IPS DF 19.7 (cell line): Measurements from ENCODE around the gene PGBD1.

Source experiments
- DNase-seq: peaks from one replicate; pipeline ENCODE4 v3.0.0-alpha.2; 2013; ENCODE audit warnings: low read depth, low spot score

PGBD1 gene

DNA sequence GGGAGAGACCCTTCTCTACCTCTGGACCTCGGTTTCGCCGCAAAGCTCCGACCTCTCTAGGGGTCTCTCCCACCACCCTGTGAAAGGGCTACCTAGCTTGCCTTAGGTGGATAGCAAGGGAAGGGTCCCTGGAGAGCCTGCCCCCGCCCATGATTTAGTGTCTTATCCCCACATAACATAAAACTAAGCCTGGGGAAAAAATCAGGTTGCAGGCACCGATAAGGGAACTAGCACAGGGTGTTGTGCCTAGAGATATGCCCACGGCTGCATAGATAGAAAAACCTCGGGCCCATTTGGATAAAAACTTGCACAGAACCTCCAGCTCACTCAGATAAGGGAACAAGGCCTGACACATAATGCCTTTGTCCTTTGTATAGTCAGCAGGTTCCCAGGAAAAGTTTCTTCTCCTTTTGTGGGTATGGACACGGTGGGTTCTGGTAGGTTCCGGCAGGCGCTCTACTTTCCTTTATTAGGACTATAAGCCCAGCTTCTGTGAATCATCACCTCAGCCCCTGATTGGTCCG is 53.7 kb downstream of the PGBD1 start:
- DNase-seq = no peak

DNA sequence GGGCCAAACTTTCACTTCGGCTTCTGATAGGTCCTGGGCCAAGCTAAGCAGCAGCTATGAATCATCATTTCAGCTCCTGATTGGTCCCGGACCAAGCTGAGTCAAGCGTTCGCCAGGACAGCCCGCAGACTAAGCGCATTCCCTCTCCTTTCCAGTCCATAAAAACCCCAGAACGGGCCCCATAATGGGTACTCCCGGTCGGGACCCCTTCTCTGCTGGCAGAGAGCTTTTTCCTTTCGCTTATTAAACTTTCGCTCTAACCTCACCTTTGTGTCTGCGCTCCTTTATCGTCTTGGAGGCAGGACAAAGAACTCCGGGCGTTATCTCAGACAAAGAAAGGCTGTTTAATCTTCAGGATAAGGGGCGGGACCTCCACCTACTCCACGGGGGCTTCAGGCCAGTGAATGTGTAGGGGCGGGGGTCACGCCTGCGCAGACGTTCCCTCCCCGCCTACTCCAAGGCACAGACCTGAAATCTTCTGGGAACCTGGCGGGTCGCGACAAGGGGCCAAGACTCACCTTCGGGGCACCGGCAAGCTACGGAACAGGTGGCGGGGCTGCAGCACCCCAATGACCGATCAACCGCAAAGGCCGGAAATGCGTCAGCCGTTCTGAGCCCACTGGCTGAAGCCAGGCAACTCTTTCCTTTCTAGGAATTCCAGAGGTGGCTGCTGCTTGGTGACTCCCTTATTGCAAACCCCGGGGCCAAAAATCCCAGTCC is 54.4 kb downstream of the PGBD1 start, which contains the start of gene ZSCAN31:
Gene ZSCAN31 (minus strand): TSS at position 585 of the 720 bp plus-strand sequence. CDS start 6,465 bp downstream, outside the sequence.
- peak; percentile 98 for DNase-seq

GRCh38 chr6:28336284-28337120 is 55.1 kb downstream of the PGBD1 start:
- DNase-seq = no peak

- no peak for DNase-seq
Observed at GRCh38 chr6:28337121-28337520, 55.7 kb downstream of the PGBD1 start.

DNA sequence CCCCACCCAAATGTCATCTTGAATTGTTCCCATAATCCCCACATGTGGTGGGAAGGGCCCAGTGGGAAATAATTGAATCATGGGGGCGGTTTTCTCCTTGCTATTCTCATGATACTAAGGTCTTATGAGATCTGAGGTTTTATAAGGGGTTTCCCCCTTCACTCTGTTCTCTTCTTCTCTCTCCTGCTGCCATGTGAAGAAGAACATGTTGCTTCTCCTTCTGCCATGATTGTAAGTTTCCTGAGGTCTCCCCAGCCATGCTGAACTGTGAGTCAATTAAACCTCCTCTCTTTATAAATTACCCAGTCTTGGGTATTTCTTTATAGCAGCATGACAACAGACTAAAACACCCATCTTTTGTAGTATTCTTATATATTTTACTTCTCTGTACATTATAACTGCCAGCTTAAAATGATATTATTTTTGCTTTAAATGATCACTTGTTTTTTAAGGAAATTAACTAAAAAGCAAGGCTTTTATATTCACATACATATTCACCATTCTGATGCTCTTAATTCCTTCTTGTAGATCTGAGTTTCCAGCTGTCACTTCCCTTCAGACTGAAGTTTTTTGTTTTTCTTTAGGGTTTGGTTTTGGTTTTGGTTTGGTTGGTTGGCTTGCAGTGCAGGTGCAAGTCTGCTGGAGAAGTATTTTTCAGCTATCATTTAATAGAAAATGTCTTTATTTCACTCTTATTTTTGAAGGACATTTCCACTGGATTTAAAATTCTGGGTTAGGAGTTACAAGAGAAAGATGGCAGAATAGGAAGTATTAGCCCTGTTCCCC is 59.1 kb downstream of the PGBD1 start:
- DNase-seq = no peak

DNA sequence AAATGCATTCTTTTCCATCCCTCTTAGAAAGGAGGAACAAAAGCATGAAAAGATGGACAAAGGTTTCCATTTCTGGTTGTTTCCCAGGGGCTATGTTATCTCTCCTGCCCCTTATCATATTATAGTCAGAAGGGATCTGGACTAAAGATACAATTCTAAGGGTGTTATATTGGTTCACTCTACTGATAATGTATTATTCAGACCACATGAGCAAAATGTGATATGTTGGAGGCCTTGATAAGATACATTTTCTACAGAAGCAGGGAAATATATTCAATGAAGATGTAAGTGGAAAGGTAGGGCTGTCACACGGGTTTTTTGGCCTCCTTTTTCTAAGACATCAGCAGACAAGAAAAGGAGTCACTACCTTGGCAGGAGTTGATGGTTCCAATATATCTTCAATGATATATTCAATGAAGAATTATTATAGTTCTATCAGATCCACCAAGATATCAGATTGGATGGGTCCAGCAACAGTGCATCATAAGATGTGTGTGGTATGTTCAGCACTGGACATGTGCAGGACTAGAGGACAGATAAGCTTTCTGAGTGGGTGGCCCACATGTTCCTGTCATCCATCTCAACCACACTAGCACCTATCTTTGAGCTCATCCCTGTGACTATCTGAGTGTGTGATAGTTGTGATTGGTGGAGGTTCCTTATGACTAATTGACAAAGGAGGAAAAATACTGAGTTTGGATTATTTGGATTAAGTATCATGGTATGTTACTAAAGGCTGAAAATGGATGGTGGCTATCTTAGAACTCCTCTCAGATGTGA is 62.7 kb downstream of the PGBD1 start:
- DNase-seq = no peak

DNA sequence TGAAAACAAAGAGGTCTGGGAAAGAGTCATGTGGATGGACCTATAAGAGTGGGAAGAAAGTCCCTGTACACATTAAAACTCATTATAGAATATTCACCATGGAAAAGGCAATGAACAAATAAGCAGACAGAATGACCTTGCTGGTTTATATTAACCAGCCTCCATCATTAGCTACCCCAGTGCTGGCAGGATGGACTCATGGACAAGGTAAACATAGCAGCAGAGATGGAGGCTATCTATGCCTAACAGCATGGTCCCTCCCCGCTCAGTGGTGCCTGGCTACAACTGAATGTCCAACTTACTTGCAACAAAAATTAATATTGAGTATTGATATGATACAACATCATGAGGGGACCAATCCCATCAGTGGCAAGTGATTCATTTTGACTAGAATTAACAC is 63.8 kb downstream of the PGBD1 start:
- no peak for DNase-seq

DNA sequence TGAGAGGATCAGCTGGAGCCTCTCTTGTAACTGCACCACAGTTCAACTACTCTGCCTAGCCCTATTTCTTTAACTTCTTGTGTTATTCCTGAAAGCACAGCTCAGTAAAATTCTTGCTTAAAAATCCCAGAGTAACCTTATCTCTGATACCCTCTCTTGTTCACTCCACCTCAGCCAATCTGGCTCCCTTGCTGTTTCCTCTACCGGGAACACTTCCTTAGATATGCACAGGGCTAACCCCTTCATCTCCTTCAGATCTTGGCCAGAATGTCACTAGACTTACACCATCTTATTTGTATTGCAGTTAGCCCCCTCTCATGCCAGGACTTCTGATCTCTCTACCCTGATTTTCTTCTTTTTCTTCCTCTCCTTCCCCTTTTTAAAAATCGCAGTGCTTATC is 65.7 kb downstream of the PGBD1 start:
- DNase-seq = no peak

DNA sequence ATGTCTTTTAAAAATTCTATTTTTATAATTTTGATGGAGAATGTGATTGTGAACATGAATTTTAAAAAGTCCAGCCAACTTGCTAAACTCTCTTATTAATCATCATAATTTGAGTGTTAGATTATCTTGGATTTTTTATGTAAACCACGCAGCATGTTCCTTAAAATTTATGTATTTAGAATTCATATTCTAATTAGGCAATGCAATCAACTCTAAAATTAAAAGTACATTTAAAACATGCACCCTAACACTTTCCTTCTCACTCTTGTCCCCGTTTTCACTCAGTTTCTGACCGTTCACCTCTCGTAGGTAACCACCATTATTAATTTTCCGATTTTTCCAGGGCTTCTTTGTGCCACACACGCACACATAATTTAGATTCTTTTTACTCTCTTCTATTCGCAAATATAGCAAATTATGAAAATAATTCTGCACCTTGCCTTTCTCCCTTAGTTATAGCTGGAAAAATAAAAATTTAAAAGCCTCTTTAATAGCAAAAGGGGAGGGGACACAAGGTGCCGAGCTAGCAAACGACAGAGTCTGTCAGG is 68.0 kb downstream of the PGBD1 start:
- DNase-seq = no peak

GRCh38 chr6:28349892-28350737 is 68.7 kb downstream of the PGBD1 start, which contains the start of gene ZKSCAN3:
TSS of gene ZKSCAN3 (plus strand) at chr6:28349947. CDS start at chr6:28359587, 9,640 bp downstream.
- DNase-seq = peak; percentile 70

DNA sequence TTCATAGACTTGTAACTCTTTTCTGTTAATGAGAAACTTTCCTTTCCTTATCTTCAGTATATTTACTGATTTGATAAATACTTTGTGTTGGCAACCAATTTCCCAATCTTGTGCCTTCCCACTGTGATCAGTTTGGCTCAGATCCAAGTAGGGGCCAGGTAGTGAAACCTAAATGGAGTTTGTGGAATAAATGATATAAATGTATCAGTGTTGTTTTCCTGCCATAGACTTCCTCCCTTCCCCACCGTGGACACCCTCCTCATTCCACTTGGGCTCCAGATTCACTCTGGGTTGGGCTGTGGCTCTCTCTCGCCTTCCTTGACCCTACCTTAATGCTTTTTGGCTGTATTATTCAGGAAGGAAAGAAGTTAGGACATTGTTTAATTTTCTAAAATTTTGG is 69.7 kb downstream of the PGBD1 start:
- DNase-seq = no peak

GRCh38 chr6:28351493-28351925 is 70.1 kb downstream of the PGBD1 start:
- no peak for DNase-seq
